ENCODE data around the gene TGFBR2.
A peak's percentile ranks its signal among the peaks of the same experiment; 100 is the strongest.

The TGFBR2 gene

DNA sequence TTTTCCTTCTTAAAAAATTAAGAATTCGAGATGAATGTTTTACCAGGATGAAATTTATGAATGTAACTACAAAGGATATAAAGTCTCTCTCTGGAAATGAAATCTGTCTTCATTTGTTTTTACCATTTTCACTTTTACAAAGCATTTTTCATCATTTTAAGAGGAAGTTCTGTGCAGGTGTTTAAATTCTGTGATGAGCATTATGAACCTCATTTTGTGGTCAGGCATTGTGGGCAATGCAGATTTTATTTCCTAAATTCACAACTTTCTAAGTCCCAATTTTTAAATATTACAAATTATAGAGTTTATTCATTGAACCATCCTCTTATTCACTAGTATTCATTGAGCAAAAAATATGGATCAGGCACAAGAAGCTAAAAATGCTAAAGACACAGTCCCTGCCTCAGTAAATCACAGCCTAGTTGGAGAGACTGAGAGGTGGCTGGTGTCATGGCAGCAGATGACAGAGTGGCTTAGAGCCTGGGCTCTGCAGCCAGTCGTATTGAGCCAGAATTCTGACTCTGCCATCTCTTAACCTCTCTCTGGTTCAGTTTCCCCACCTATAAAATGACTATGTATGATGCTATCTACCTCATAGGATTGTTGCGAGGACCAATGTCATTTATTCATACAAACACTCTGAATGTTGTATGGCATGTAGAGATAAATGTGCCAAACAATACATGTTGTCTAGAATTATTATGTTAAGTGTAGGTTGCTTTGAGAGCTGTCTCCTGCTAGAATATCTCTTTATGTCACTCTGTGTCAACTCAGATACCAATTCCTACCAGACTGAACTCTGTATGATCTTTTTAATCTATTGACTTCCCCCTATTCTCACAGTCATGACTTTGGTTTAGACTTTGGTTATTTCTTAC lies 7.5 kb upstream of the TGFBR2 start:
- DNase-seq: no peak
- in situ Hi-C loops (cut with MboI; ENCODE audit: low pct_unique_long_range_greater_than_20kb, low sequenced_read_pairs): no loop called here

DNA sequence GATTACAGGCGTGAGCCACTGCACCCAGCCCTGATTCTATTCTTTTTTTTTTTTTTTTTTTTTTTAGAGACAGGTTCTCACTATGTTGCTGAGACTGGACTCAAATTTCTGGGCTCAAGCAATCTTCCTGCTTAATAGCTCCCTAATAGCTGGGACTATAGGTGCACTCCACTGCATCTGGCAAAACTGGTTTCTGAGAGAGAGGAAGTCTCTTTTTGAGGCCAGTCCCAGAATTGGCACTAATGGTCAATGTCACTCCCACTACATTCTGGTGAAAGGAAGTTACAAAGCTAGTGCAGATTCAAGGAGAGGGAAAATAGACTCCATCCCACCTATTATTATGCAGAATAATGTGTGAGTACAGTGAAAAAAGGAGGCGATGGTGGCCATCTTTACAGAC lies 5.8 kb upstream of the TGFBR2 start:
- no peak for DNase-seq
- in situ Hi-C loops (cut with MboI; ENCODE audit: low pct_unique_long_range_greater_than_20kb, low sequenced_read_pairs): no loop called here

DNA sequence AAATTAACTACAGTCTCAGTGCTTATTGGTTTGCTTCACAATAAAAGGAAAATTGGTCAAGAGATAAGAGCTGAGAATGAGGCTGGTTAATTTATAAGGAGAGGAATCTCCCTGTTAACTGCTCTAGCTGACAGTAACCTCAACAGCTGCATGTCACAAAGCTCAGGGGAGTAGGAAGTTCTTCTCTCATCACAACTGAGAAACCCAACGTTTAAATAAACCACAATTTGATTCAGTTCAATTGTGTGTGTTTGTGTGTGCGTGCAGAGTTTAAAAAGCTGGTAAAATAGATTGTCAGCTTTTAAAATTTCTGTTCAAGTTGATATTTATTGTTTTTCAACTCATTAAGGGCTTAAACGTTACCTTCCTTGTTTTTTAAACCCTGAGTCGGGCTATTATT lies 3.5 kb upstream of the TGFBR2 start:
- in situ Hi-C loops (cut with MboI; ENCODE audit: low pct_unique_long_range_greater_than_20kb, low sequenced_read_pairs): no loop called here
- DNase-seq: peak; percentile 68

DNA sequence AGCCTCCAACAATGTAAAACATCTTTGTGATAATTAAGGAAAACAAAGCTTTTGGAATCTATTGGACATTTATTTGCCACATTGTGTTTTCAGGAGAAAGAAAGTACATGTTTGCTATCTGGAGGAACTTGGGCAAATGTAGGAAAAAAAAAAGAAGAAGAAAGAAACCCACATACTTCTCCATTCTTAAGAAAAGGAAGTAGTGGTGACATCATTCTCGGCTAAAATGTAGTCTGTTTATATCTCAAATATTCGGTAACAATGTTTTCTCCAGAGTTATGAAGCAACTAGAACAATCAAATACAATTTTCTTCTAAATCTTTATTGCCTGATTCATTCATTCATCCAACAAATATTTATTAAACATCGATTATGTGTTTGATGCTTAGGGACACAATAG lies 2.3 kb upstream of the TGFBR2 start:
- in situ Hi-C loops (cut with MboI; ENCODE audit: low pct_unique_long_range_greater_than_20kb, low sequenced_read_pairs): no loop called here
- peak; percentile 82 for DNase-seq

DNA sequence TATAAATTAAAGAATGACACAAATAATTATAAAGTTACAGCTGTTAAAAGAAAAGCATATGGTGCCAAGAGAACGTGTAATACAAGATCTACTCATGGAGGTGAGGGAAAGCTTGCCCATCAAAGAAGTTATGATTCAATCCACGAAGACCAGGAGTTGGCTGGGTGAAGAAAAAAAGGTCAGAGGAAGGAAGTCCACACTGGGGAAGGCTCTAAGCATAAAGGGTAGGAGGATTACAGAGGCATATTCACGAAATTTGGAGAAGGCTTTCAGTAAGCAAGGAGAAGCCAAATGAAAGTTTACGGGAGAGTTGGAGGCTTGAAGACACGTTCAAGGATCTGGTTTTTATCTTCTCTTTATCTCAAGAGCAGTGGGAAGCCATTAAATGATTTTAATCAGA lies 1.8 kb upstream of the TGFBR2 start:
- DNase-seq: peak; percentile 67
- in situ Hi-C loops (cut with MboI; ENCODE audit: low pct_unique_long_range_greater_than_20kb, low sequenced_read_pairs): no loop called here

DNA sequence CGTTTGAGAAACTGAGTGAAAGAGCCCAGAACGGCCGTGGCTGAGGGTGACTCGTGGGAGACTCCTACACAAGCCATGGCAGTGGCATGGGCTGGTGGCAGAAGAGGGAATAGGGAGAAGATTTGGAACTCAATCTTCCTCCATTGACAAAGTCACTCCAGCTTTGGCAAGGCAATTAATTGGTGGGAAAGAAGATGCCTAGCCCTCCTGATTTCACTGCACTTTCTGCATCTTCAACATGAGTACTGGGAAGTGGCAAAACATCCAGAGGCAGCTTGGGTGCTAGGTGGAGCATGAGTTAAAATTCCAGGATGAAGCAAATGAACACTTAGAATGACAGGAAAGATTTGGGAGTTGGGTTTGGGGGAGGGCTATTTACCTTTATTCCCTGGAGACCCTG lies 1.4 kb upstream of the TGFBR2 start:
- no peak for DNase-seq
- in situ Hi-C loops (cut with MboI; ENCODE audit: low pct_unique_long_range_greater_than_20kb, low sequenced_read_pairs): no loop called here

DNA sequence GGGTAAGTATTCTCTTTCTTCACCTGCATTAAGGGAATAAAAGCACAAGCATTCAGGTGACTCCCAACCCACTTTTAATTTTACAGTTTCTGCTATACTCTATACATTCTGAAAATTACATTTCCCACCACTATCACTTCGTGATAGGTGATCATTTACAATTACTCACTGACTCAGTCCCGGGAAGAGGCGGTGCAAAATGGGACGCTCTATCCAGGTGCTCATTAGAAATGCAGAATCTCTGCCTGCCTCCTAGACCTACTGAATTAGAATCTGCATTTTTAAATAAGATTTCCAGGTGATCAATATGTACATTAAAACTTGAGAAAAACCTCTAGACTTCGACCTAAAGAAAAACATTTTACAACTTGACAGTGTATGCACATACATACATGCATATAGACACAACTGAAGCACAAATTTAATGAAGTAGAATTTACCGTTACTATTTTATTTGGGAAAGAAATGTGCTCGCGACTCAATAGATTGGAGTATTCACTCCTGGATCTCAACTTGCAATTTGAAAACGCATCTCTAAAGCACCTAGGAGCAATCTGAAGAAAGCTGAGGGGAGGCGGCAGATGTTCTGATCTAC lies 598 bp upstream of the TGFBR2 start:
- in situ Hi-C loops (cut with MboI; ENCODE audit: low pct_unique_long_range_greater_than_20kb, low sequenced_read_pairs): no loop called here
- DNase-seq: no peak

DNA sequence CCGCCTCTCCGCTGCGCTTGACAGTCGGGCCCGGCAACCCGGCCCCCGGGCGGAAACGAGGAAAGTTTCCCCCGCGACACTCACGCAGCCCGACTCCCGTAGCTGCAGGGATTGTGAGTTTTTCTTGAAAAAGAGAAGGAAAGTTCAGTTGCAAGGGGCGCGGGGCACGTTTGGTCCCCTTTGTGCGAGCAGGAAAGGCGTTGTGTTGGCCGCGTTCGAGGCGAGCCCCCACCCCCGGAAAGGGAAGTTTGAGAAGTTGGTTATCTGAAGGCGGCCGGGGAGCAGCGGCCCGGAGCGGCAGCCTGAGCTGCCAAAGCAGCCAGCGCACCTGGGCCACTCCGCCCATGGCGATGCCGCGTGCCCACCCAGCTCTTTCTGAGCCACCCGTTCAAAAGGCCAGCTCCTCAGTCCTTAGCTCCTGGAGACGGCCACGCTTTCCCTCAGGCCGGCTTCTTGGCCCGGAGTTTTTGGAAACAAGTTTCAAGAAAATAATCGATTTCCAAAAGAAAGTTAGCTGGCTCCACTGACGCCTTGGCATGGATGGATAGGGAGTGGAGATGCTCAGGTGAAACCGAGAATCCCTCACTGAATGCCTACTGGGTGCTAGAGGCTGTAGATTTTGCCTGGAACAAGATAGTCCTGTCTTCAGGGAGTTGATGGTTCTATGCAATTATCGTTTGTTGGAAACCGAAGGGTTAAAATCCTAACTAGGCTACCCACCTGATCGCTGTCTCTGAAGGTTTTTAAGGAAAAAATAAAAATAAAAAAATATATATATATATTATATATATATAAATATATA lies 832 bp downstream of the TGFBR2 start:
- in situ Hi-C loops (cut with MboI; ENCODE audit: low pct_unique_long_range_greater_than_20kb, low sequenced_read_pairs): no loop called here
- DNase-seq: peak; percentile 82

DNA sequence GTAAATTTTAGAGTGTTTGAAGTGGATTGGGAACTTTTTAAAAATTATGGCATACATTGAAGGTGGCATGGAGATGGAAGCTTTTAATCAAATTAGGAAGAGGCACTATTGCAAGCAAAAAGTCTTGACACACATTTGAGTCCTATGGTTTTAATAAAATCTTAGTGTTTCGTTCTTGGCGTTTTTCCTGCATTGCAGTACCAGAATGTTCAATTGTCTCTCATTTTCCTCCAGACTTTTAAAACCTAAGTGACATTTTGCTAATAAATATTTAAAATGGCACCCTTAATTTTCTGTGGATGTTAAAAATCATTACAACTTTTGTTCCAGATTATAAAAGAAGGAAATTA lies 2.2 kb downstream of the TGFBR2 start:
- in situ Hi-C loops (cut with MboI; ENCODE audit: low pct_unique_long_range_greater_than_20kb, low sequenced_read_pairs): no loop called here
- no peak for DNase-seq

DNA sequence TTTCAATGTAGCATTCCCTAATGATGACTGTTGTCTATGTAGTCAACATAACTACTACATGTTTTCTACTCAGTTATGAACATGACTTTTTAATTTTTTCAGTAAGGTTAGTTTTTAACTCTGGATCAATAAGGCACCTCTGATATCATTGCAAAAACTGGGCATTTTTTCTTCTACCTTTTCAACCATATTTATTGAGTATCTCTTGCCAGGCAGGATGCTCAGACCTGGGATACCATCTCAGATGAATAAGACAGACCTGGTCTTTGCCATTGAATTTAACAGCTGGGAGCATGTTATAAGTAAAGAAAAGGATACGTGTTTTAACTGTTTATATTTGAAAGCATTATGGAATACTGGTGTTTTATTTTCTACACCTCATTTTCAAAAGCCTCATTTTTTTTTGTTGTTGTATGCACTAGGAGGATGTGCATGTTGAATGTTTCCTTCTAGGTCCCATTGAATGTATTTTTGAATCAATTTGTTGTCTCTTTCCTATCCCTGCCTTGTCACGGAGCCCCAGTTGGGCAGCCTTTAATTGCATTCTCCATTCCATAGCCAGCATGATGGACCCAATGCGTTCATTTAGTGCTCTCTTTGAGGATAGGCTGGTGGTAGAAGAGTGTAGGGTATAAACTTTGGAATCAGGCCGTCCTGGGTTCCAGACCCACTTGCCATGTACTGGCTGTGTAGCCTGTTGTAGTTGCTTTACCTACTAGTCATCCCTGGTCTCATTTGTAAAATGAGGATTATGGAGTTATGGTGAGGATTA lies 3.7 kb downstream of the TGFBR2 start:
- in situ Hi-C loops (cut with MboI; ENCODE audit: low pct_unique_long_range_greater_than_20kb, low sequenced_read_pairs): no loop called here
- no peak for DNase-seq

DNA sequence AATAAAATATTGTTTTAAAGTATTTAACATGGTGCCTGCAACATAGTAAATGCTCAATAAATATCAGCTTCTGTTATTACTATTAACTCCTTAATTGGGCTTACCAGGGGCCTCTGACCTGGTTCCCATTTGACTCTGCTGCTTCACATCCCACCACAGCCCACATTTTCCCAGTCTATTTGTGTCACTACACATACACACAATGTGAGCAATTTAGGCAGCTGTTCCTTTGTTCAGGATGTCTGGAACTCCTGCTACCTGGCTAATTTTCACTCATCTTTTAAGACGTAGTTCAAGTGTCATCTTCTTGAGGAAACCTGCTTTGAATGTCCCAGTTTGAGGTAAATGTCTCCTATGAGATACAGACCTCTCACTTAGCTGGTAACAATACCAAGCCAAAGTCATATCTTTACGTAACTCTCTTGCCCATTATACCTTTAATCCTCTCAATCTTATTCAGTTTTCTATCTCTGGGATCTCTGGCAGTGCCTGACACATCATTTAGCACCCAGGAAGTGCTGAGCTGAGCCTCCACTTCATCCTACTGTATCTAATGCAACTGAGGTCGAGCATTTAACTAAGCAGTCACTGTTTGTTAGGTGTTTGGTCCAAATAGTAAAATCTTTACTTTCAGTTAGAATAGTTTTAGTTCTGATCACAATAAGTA lies 4.4 kb downstream of the TGFBR2 start:
- in situ Hi-C loops (cut with MboI; ENCODE audit: low pct_unique_long_range_greater_than_20kb, low sequenced_read_pairs): no loop called here
- no peak for DNase-seq

DNA sequence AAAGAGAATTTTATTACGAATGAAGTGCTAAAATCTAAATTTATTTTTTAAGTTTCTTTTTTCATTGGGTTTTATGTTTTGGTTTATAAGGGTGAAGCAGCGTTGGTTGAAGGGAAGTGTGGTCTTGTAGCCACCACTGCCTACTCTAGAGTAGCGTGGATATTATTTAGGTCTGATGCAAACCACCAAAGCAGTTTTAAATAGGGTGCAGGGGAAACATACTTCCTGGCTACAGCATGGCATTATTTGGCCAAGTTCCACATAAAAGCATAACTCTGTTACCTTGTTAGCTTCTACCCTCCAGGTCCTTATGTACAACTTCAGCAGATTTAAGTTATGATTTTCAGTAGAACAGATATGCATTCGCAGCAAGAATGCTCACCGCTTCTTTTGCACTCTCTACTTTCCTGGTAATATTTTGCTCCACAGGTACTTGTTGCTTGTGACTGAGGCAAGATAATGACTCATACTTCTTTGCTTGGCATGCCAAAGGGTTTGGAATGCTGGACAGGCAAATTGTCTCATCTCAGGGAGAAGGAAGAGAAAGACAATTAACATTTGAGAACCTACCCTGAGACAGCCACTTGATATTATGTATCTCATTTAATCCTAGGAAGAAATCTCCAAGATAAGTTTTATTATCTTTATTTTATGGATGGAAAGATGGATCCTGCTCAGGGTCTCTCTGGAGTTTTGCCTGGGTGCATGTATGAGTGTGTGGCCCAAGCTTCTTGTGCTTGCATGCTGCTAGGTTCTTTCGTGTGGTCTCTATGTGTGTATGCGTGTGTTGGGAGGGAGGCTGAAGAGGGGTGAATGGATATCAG lies 5.4 kb downstream of the TGFBR2 start:
- in situ Hi-C loops (cut with MboI; ENCODE audit: low pct_unique_long_range_greater_than_20kb, low sequenced_read_pairs): no loop called here
- DNase-seq: peak; percentile 40

DNA sequence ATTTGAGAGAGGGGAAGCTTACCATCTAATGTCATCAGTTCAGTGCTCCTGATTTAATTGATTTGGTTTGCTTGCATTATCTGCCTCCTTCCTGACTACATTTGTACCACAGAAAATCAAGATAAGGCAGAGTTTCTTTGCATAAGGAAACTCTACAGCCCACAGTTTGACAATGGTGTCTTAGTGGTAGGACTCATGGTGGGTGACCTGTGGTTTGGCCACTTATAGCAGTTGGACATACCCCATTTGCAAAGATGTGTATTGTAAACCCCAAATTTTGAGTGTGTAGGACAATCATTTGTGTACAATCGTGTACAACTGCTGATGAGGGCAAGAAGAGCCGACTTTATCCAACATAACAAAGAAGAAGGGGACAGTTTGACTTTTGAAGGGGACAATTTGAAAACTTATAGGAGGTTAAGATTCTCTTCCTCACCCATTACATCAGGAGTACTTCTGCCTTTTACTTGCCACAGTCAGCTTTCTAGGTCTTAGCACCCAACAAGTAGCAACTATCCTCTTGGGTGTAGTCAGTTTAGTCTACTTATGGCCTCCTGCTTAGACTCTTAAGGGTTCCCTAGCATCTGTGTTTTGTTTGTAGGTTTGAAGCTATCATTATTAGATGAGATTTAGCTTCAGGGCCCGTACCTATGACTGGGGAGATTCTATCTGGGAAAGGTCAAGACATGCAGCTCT lies 6.2 kb downstream of the TGFBR2 start:
- in situ Hi-C loops (cut with MboI; ENCODE audit: low pct_unique_long_range_greater_than_20kb, low sequenced_read_pairs): no loop called here
- DNase-seq: no peak

DNA sequence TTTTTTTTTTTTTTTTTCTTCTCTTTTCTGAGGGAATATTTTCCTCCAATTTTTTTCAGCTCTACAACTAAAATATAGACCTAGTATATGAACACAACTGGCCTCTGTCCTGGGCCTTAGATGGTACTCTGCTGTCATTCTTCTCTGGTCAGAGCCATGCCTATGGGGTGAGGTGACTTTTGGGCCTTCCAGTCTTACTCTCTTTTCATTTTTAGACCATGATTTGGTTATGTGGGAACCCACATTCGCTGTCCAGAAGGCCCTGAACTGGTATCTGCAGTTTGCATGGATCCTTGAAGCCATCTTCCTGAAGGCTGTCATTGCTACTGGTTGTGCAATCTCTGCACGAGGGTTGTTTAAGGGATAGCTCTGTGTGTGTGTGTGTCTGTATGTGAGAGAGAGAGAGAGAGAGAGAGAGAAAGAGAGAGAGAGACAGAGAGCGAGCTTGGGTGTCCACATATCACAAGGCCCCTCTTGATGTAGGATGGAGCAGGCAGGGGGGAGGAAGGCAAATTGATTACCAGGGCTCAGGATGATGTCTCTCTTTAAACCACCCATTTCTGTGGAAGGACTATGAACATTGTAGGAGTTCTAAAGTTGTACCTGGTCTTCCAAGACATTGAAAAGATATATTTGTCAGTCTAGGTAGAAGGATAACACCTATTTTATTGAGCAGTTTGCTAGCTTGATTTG lies 6.9 kb downstream of the TGFBR2 start:
- DNase-seq: no peak
- in situ Hi-C loops (cut with MboI; ENCODE audit: low pct_unique_long_range_greater_than_20kb, low sequenced_read_pairs): no loop called here

DNA sequence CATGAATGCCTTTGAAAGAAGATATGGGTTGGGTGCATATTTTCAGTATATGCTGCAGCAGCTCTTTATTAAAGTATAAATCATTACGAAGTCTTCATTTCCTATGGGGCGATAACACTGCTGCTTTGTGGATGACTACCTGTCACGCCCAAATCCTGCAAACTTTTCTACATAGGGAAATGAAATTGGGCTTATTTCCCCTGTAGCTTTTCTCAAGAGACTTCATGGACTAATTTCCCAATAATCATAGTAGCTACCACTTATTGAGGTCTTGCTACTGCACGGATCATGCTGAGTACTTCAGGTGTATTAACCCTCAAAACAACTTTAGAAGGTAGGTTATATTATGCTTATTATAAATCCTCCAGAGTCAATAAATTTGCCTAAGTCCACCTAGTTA lies 8.0 kb downstream of the TGFBR2 start:
- DNase-seq: no peak
- in situ Hi-C loops (cut with MboI; ENCODE audit: low pct_unique_long_range_greater_than_20kb, low sequenced_read_pairs): no loop called here

DNA sequence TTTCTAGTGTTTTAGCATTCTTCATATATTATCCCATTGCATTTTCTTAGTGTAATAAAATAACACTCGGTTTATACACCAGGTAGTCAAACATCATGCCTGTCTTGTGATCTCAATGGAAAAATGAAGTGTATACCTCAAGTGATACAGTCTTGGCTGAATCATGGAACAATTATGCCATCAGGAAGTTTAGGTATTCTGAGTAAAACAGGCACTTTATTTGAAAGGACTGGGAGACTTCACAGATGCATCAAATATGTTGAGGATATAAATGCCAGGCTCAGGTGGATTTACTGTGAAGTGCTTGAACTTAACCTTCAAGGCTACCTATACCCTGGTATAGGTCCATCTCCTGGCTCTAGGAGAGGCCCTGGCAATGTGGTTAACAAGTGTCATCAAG lies 8.5 kb downstream of the TGFBR2 start:
- in situ Hi-C loops (cut with MboI; ENCODE audit: low pct_unique_long_range_greater_than_20kb, low sequenced_read_pairs): no loop called here
- DNase-seq: no peak

Data from KBM-7 (cell line).